Measurements from ENCODE around the gene C1QTNF3.
A peak's percentile ranks its signal among the peaks of the same experiment; 100 is the strongest.

C1QTNF3 gene

GRCh38 chr5:33978306-33978705 is 64.7 kb downstream of the C1QTNF3 start:
- ATAC-seq (ENCODE audit: low read depth) (no peak), DNase-seq (ENCODE audit: low spot score) (no peak)
- Histone ChIP-seq H3K27ac (ENCODE audit: poor library complexity, severe bottlenecking) (no peak overlapping the region), H3K36me3 (ENCODE audit: low read depth) (no peaks in the 10 kb centered on the region), H3K27me3 (ENCODE audit: insufficient read depth, poor library complexity, severe bottlenecking) (no peaks in the 10 kb centered on the region), H3K4me3 (ENCODE audit: severe bottlenecking) (no peak overlapping the region), H3K9me3 (ENCODE audit: severe bottlenecking) (no peaks in the 10 kb centered on the region), H3K4me1 (ENCODE audit: insufficient read depth, poor library complexity, severe bottlenecking) (no peaks in the 10 kb centered on the region)
- no peak for TF ChIP-seq CTCF (IDR thresholded peaks at IDR 0.05; ENCODE audit: poor library complexity, severe bottlenecking)

DNA sequence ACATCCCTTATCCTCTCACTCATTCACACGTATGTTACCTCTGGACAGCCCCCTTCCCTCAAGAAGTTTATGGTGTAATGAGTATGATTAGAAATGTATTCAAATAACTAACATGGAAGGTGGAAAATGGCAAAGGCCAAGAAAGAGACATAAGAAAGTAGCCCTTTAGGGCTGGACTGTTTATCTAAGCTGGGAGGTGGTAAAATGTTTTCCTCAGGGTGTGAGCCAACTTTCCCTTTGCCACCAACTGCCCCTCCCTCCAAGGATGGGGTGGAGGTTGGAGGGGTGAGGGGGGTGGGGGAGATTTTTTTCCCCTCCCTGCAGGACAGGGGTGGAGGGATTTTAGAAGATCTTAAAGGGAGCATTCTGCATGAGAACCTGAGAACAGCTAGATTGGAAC is 66.7 kb downstream of the C1QTNF3 start:
- no peak for TF ChIP-seq CTCF (IDR thresholded peaks at IDR 0.05; ENCODE audit: poor library complexity, severe bottlenecking)
- no peak overlapping the region for H3K4me3 ChIP-seq (ENCODE audit: severe bottlenecking)
- no peaks in the 10 kb centered on the region for H3K9me3 ChIP-seq (ENCODE audit: severe bottlenecking)
- no peak for ATAC-seq (ENCODE audit: low read depth)
- H3K27me3 ChIP-seq (ENCODE audit: insufficient read depth, poor library complexity, severe bottlenecking), result no peaks in the 10 kb centered on the region
- H3K4me1 ChIP-seq (ENCODE audit: insufficient read depth, poor library complexity, severe bottlenecking), result no peaks in the 10 kb centered on the region
- DNase-seq (ENCODE audit: low spot score), result no peak
- no peaks in the 10 kb centered on the region for H3K36me3 ChIP-seq (ENCODE audit: low read depth)
- H3K27ac ChIP-seq (ENCODE audit: poor library complexity, severe bottlenecking), result no peak overlapping the region

GRCh38 chr5:33975852-33976251 is 67.2 kb downstream of the C1QTNF3 start:
- ATAC-seq (ENCODE audit: low read depth) (no peak), DNase-seq (ENCODE audit: low spot score) (no peak)
- H3K27ac ChIP-seq (ENCODE audit: poor library complexity, severe bottlenecking), result no peak overlapping the region
- TF ChIP-seq CTCF (IDR thresholded peaks at IDR 0.05; ENCODE audit: poor library complexity, severe bottlenecking), result no peak
- no peaks in the 10 kb centered on the region for H3K36me3 ChIP-seq (ENCODE audit: low read depth)
- no peak overlapping the region for H3K4me3 ChIP-seq (ENCODE audit: severe bottlenecking)
- no peaks in the 10 kb centered on the region for H3K4me1 ChIP-seq (ENCODE audit: insufficient read depth, poor library complexity, severe bottlenecking)
- H3K27me3 ChIP-seq (ENCODE audit: insufficient read depth, poor library complexity, severe bottlenecking), result no peaks in the 10 kb centered on the region
- H3K9me3 ChIP-seq (ENCODE audit: severe bottlenecking), result no peaks in the 10 kb centered on the region

DNA sequence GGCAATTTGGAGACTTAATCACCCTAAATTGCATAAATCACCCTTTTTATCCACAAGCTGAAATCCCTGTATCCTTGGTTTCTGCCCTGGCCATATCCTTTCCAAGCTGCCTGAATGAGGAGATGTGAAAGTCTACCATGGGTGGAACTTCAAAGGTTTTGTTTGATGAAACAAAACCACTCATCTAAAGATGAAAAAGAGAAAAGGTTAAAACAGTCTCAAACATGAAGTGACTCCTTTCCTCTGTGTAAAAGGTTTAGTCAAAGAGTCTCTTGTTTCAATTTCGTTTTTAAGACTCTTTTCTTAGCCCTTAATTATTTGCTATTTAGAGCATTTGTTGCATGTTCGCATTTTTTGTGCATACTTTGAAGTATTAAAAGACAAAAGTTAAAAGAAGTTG is 69.7 kb downstream of the C1QTNF3 start:
- no peak overlapping the region for H3K4me3 ChIP-seq (ENCODE audit: severe bottlenecking)
- no peak overlapping the region for H3K27ac ChIP-seq (ENCODE audit: poor library complexity, severe bottlenecking)
- H3K9me3 ChIP-seq (ENCODE audit: severe bottlenecking), result no peaks in the 10 kb centered on the region
- no peaks in the 10 kb centered on the region for H3K4me1 ChIP-seq (ENCODE audit: insufficient read depth, poor library complexity, severe bottlenecking)
- TF ChIP-seq CTCF (IDR thresholded peaks at IDR 0.05; ENCODE audit: poor library complexity, severe bottlenecking), result no peak
- DNase-seq (ENCODE audit: low spot score) (no peak), ATAC-seq (ENCODE audit: low read depth) (no peak)
- H3K27me3 ChIP-seq (ENCODE audit: insufficient read depth, poor library complexity, severe bottlenecking), result no peaks in the 10 kb centered on the region
- no peaks in the 10 kb centered on the region for H3K36me3 ChIP-seq (ENCODE audit: low read depth)

GRCh38 chr5:33969572-33970452 is 73.2 kb downstream of the C1QTNF3 start:
- no peaks in the 10 kb centered on the region for H3K36me3 ChIP-seq (ENCODE audit: low read depth)
- no peak for DNase-seq (ENCODE audit: low spot score)
- ATAC-seq (ENCODE audit: low read depth), result peak; percentile 82
- H3K27ac ChIP-seq (ENCODE audit: poor library complexity, severe bottlenecking), result no peak overlapping the region
- no peak overlapping the region for H3K4me3 ChIP-seq (ENCODE audit: severe bottlenecking)
- H3K27me3 ChIP-seq (ENCODE audit: insufficient read depth, poor library complexity, severe bottlenecking), result no peaks in the 10 kb centered on the region
- H3K9me3 ChIP-seq (ENCODE audit: severe bottlenecking), result no peaks in the 10 kb centered on the region
- H3K4me1 ChIP-seq (ENCODE audit: insufficient read depth, poor library complexity, severe bottlenecking), result no peaks in the 10 kb centered on the region
- TF ChIP-seq CTCF (IDR thresholded peaks at IDR 0.05; ENCODE audit: poor library complexity, severe bottlenecking), result peak; percentile 79

All from RWPE2 (cell line).